GM12878 (cell line): Measurements from ENCODE around the gene CHL1. TPM values are rescaled to one million over a fixed set of nuclear protein-coding genes. Genes with fewer than 3 reads are reported as not detected.

ENCODE experiments used
- ATAC-seq: fragments of 200-7000 bp; cut with Tn5 transposase; 3 replicates; pipeline ENCODE4 v1.9.1; 2020; ENCODE audit warnings: mild to moderate bottlenecking, moderate library complexity
- BruUV-seq: library from RNA; stranded (reverse); fragments of 400-500 nt; replicated peaks from 2 replicates; lab custom pipeline; 2021; lab: Mats Ljungman, UMichigan
- CTCF ChIA-PET: fragments of 300-600 bp; sonication (Branson Sonifier 250); formaldehyde crosslinking; extraction: SDS; loops from one replicate; lab custom pipeline; 2021; ENCODE audit warnings: inconsistent platforms; lab: Yijun Ruan, JAX
- POLR2A ChIA-PET: fragments of 350-600 bp; formaldehyde crosslinking; extraction: SDS; loops from one replicate; lab custom pipeline; 2021; ENCODE audit warnings: inconsistent platforms; lab: Charles Lee
- RAD21 ChIA-PET: fragments of 300-600 bp; sonication (Branson Sonifier 250); formaldehyde crosslinking; loops from one replicate; lab custom pipeline; 2023; ENCODE audit warnings: antibody characterized with exemption; ENCODE audit not compliant: unreplicated experiment; lab: Charles Lee
- SMC1A ChIA-PET: fragments of 300-600 bp; sonication (Branson Sonifier 250); formaldehyde crosslinking; loops from one replicate; lab custom pipeline; 2023; ENCODE audit not compliant: unreplicated experiment, uncharacterized antibody; lab: Charles Lee
- DNase-seq: peaks from one replicate; pipeline ENCODE4 v3.0.0-alpha.2; 2011; ENCODE audit warnings: low read depth, low spot score
- FAIRE-seq: peaks from 3 replicates; lab custom pipeline; 2011; peaks lifted over from hg19 to GRCh38; lab: Jason Lieb, UNC
- H2AFZ ChIP-seq: 2 replicates; pipeline ENCODE4 v1.6.0; 2011; ENCODE audit warnings: low read depth, low read length, control low read depth; ENCODE audit not compliant: control insufficient read depth
- H3K27ac ChIP-seq: 2 replicates; pipeline ENCODE4 v1.5.1; 2011; ENCODE audit warnings: control low read depth; ENCODE audit not compliant: control insufficient read depth, insufficient read depth
- H3K27me3 ChIP-seq, 2 experiments: replicated peaks in 1 of 2; 2 replicates each; pipeline versions ENCODE4 v1.6.0 to v1.6.1; 2011; ENCODE audit warnings: low read length in 1 of 2; ENCODE audit not compliant: control insufficient read depth in 2 of 2, insufficient read depth in 2 of 2
- H3K36me3 ChIP-seq, 2 experiments: 2 replicates each; pipeline ENCODE4 v1.5.1; 2011; ENCODE audit warnings: low read length in 1 of 2; ENCODE audit not compliant: control insufficient read depth in 2 of 2, insufficient read depth in 2 of 2
- H3K4me1 ChIP-seq: 2 replicates; pipeline ENCODE4 v1.6.1; 2011; ENCODE audit warnings: mild to moderate bottlenecking, low read length, moderate library complexity, mixed read lengths; ENCODE audit not compliant: control insufficient read depth, insufficient read depth
- H3K4me2 ChIP-seq: 2 replicates; pipeline ENCODE4 v1.6.0; 2011; ENCODE audit warnings: control low read depth; ENCODE audit not compliant: control insufficient read depth, insufficient read depth
- H3K4me3 ChIP-seq: fragments of 200-600 bp; sonication (generic); 2 replicates; pipeline ENCODE4 v1.5.1; 2016
- H3K79me2 ChIP-seq: 2 replicates; pipeline ENCODE4 v1.6.0; 2011; ENCODE audit warnings: low read length; ENCODE audit not compliant: control insufficient read depth, insufficient read depth
- H3K9ac ChIP-seq: 2 replicates; pipeline ENCODE4 v1.8.0; 2011; ENCODE audit warnings: low read length, control low read depth, mixed read lengths; ENCODE audit not compliant: control insufficient read depth, insufficient read depth
- H3K9me3 ChIP-seq: replicated peaks from 3 replicates; pipeline ENCODE4 v1.5.1; 2011; ENCODE audit warnings: mild to moderate bottlenecking, low read length; ENCODE audit not compliant: control insufficient read depth, insufficient read depth
- H4K20me1 ChIP-seq: 2 replicates; pipeline ENCODE4 v1.6.0; 2011; ENCODE audit not compliant: control insufficient read depth, insufficient read depth
- ASH2L ChIP-seq: fragments of 300-600, 200-600 bp; sonication (generic); IDR thresholded peaks from 2 replicates; pipeline ENCODE4 v1.6.1; 2017; ENCODE audit warnings: low read depth, mild to moderate bottlenecking, borderline replicate concordance
- ATF7 ChIP-seq: fragments of 450-650 bp; IDR thresholded peaks from 2 replicates; pipeline ENCODE4 v1.6.1; 2016; ENCODE audit warnings: low read depth, mild to moderate bottlenecking
- BMI1 ChIP-seq: fragments of 450-650 bp; IDR thresholded peaks from 2 replicates; pipeline ENCODE4 v1.6.1; 2016; ENCODE audit warnings: mild to moderate bottlenecking, moderate library complexity, borderline replicate concordance
- CTCF ChIP-seq, 3 experiments: IDR thresholded peaks in 2 of 3; conservative IDR thresholded peaks in 1 of 3; 2 replicates each; pipeline ENCODE4 v1.5.1; 2011; ENCODE audit warnings: low read depth in 3 of 3, low read length in 3 of 3, mild to moderate bottlenecking in 3 of 3, control low read depth in 2 of 3, moderate library complexity in 2 of 3, inconsistent platforms in 1 of 3, mixed read lengths in 1 of 3; ENCODE audit not compliant: control insufficient read depth in 2 of 3, insufficient read depth in 1 of 3; ENCODE audit errors: extremely low read depth in 1 of 3
- E2F8 ChIP-seq: fragments of 450-650 bp; IDR thresholded peaks from 2 replicates; pipeline ENCODE4 v1.6.1; 2018; ENCODE audit warnings: mild to moderate bottlenecking, low read depth, moderate library complexity; ENCODE audit not compliant: partially characterized antibody
- ESRRA ChIP-seq: IDR thresholded peaks from 2 replicates; pipeline ENCODE4 v1.6.1; 2012; ENCODE audit warnings: mild to moderate bottlenecking, low read length, improper control_type of control experiment
- HCFC1 ChIP-seq: fragments of 150-350 bp; IDR thresholded peaks from 2 replicates; pipeline ENCODE4 v1.6.1; 2014; ENCODE audit warnings: low read length
- LARP7 ChIP-seq: fragments of 450-650 bp; IDR thresholded peaks from 2 replicates; pipeline ENCODE4 v1.6.1; 2017; ENCODE audit warnings: mild to moderate bottlenecking
- MEF2B ChIP-seq: fragments of 450-650 bp; IDR thresholded peaks from 2 replicates; pipeline ENCODE4 v1.6.1; 2018; ENCODE audit warnings: mild to moderate bottlenecking, moderate library complexity; ENCODE audit not compliant: partially characterized antibody, poor library complexity, severe bottlenecking
- RAD21 ChIP-seq: IDR thresholded peaks from 2 replicates; pipeline ENCODE4 v1.6.1; 2011; ENCODE audit warnings: mild to moderate bottlenecking, low read depth, low read length, moderate library complexity; ENCODE audit not compliant: insufficient read depth
- STAT1 ChIP-seq: fragments of 450-650 bp; conservative IDR thresholded peaks from 2 replicates; pipeline ENCODE4 v1.6.1; 2014; ENCODE audit warnings: antibody characterized with exemption, mild to moderate bottlenecking
- TBL1XR1 ChIP-seq: IDR thresholded peaks from 2 replicates; pipeline ENCODE4 v1.6.1; 2012; ENCODE audit warnings: low read depth, low read length, improper control_type of control experiment
- YY1 ChIP-seq: IDR thresholded peaks from 2 replicates; pipeline ENCODE4 v1.6.1; 2011; ENCODE audit warnings: low read depth, mild to moderate bottlenecking, low read length
- ZBTB11 ChIP-seq: fragments of 450-650 bp; formaldehyde crosslinking; IDR thresholded peaks from 2 replicates; pipeline ENCODE4 v1.5.0; 2022; ENCODE audit warnings: mild to moderate bottlenecking, missing genetic modification characterization
- WGBS: methylation state at CpG from one replicate; pipeline ENCODE4 v1.1.6; 2016; ENCODE audit warnings: low lambda C conversion rate; ENCODE audit not compliant: insufficient replicate concordance, insufficient coverage; ENCODE audit errors: missing lambda C conversion rate; 5-methylcytosine and 5-hydroxymethylcytosine counted together
- in situ Hi-C: fragments of 300-500 bp; cut with MboI; formaldehyde crosslinking; loops from 9 replicates; pipeline ENCODE4 v1.14.3; 2018; ENCODE audit warnings: mixed read lengths
- intact Hi-C: fragments of 100-400 bp; cut with micrococcal nuclease; formaldehyde crosslinking; loops from one replicate; pipeline ENCODE4 v1.14.2; 2022; ENCODE audit not compliant: unreplicated experiment
- polyA plus RNA-seq, 11 experiments: library from polyadenylated mRNA; depleted of rRNA in 4 of 11; unstranded in 6 of 11; stranded (reverse) in 5 of 11; fragments of >200 nt; fragmentation: Nextera tagmentation in 4 of 11; fragmentation: Illumina TruSeq in 1 of 11; extraction: Ambion mirVana in 4 of 11; extraction: Trizol in 1 of 11; gene quantifications; 1 replicate in 1 of 11; 2 replicates in 10 of 11; pipeline versions ENCODE4 v1.2.1 to v1.2.3, GENCODE V29; 2011 to 2016; ENCODE audit warnings: inconsistent platforms in 2 of 11, missing spikeins in 2 of 11, low read depth in 1 of 11
- total RNA-seq, 4 experiments: library from RNA; depleted of rRNA in 3 of 4; stranded (reverse); fragments of >200 nt in 3 of 4; fragmentation: Illumina TruSeq in 1 of 4; extraction: Trizol in 1 of 4; gene quantifications; 2 replicates each; pipeline versions ENCODE4 v1.2.1 to v1.2.3, GENCODE V29; 2013 to 2021

The CHL1 gene
- total and polyA plus RNA-seq, 10 of the 15 experiments (the other 5 are each of a cell fraction or from before 2014, with no cell fraction given) = 0.71 to 30.4 (median 1.8) TPM

GRCh38 chr3:243356-243725 is 46.8 kb downstream of the CHL1 start (continued):
- TF ChIP-seq CTCF (IDR thresholded peaks at IDR 0.05 in 2 of 3, conservative IDR thresholded peaks at IDR 0.05 in 1 of 3; ENCODE audit: control insufficient read depth in 2 of 3, extremely low read depth in 1 of 3, insufficient read depth in 1 of 3, low read depth in 3 of 3, low read length in 3 of 3) (no peak), LARP7 (no peak), ATF7 (no peak)

DNA sequence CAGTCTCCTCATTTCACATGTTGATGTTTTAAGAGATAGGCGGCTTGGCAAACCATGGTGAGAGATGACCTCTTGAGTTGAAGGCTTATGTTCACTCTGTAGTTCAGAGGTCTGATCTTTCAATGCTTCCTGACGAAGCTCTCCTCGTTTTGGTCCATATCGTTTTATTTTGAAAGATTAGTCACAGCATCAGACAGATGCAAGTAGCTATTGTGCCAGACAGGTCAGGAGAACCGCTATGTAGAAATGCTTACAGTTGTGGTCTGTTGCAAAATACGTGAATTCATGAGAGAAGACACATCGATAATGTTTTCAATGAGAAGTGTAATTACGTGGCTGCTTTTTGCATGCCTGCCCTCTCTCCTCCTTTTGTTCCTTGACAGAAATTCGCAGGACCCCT is 47.5 kb downstream of the CHL1 start:
- RAD21 ChIA-PET = interaction anchor here (0.9 to 2.4 kb wide), 2 partner anchors 36 to 110 kb away, joined by 3 to 7 read pairs; no protein-coding TSS in a partner anchor
- Histone ChIP-seq H4K20me1 (no peaks in the 10 kb centered on the region), H3K4me2 (no peak overlapping the region), H3K36me3 (no peaks in the 10 kb centered on the region), H3K27ac (no peak overlapping the region), H3K9ac (no peak overlapping the region), H3K27me3 (no peaks in the 10 kb centered on the region), H3K9me3 (no peaks in the 10 kb centered on the region), H3K79me2 (no peaks in the 10 kb centered on the region), H3K4me3 (no peak overlapping the region), H3K4me1 (no peaks in the 10 kb centered on the region), H2AFZ (no peak overlapping the region)
- in situ Hi-C loops (no loop called here), intact Hi-C loops (no loop called here)
- POLR2A ChIA-PET = no interaction called here
- CTCF ChIA-PET = no interaction called here
- no peak for DNase-seq
- no TSS peak for BruUV-seq
- ATAC-seq = no peak
- no peak for FAIRE-seq
- WGBS = 36% methylated on average over 9 of the region's 9 CpGs
- SMC1A ChIA-PET = interaction anchor here (0.9 to 1.7 kb wide), 6 partner anchors 10 to 110 kb away, joined by 3 to 5 read pairs (median 4); no protein-coding TSS in a partner anchor
- TF ChIP-seq STAT1 (no peak), BMI1 (no peak), TBL1XR1 (no peak), YY1 (no peak), E2F8 (no peak), HCFC1 (no peak), ASH2L (no peak), ESRRA (no peak), MEF2B (no peak), RAD21 (no peak), ZBTB11 (CRISPR knock-in tag) (no peak)
